ENCODE results near the gene IFITM2. TPM values are rescaled to one million over a fixed set of nuclear protein-coding genes. Genes with fewer than 3 reads are reported as not detected.
A peak's percentile ranks its signal among the peaks of the same experiment; 100 is the strongest.
"Not testable (repeated sequence)": the region's sequence is repeated elsewhere in the genome, so short reads cannot be mapped to it uniquely, and the experiment has no call there.

The IFITM2 gene
- total and polyA plus RNA-seq, 4 donors, result 75.7 to 4,189 (median 860) TPM

- Histone ChIP-seq H3K27ac (ENCODE audit: low read depth in 1 of 2, low read length in 1 of 2) (no peak overlapping the region), H3K4me3 (no peak overlapping the region), H3K4me1 (ENCODE audit: control insufficient read depth in 5 of 5, insufficient read depth in 5 of 5, low read length in 5 of 5) (peaks cover 0 to 7% (median 0%) of the 10 kb centered on the region in 5 donors), H3K36me3 (ENCODE audit: control insufficient read depth in 4 of 4, insufficient read depth in 4 of 4, low read length in 4 of 4) (no peaks in the 10 kb centered on the region), H3K27me3 (ENCODE audit: control insufficient read depth in 3 of 3, insufficient read depth in 3 of 3, low read length in 2 of 3) (no peaks in the 10 kb centered on the region), H3K9ac (ENCODE audit: insufficient read depth in 1 of 2, low read length in 2 of 2) (no peak overlapping the region), H3K9me3 (ENCODE audit: control insufficient read depth in 4 of 4, insufficient read depth in 3 of 4, low read length in 3 of 4) (no peaks in the 10 kb centered on the region)
- DNase-seq (no peak), ATAC-seq (ENCODE audit: insufficient read depth, low FRiP score) (no peak)
- 77 to 90% methylated on average over 4 to 5 of the region's 13 CpGs for WGBS, 2 donors
- no peak for TF ChIP-seq CTCF (IDR thresholded peaks at IDR 0.05; ENCODE audit: control extremely low read depth, extremely low read depth)
These were observed 40.8 kb upstream of the IFITM2 start for GRCh38 chr11:266676-267439.

- TF ChIP-seq CTCF (IDR thresholded peaks at IDR 0.05; ENCODE audit: control extremely low read depth, extremely low read depth), result no peak
- no peaks in the 10 kb centered on the region for H3K36me3 ChIP-seq (ENCODE audit: control insufficient read depth in 4 of 4, insufficient read depth in 4 of 4, low read length in 4 of 4)
- DNase-seq (no peak), ATAC-seq (ENCODE audit: insufficient read depth, low FRiP score) (no peak)
- H3K4me1 ChIP-seq (ENCODE audit: control insufficient read depth in 5 of 5, insufficient read depth in 5 of 5, low read length in 5 of 5), result peaks cover 0 to 7% (median 0%) of the 10 kb centered on the region in 5 donors
- 26 to 27% methylated on average over 17 of the region's 18 CpGs for WGBS, 2 donors
- no peaks in the 10 kb centered on the region for H3K9me3 ChIP-seq (ENCODE audit: control insufficient read depth in 4 of 4, insufficient read depth in 3 of 4, low read length in 3 of 4)
- no peak overlapping the region for H3K9ac ChIP-seq (ENCODE audit: insufficient read depth in 1 of 2, low read length in 2 of 2)
- H3K4me3 ChIP-seq, result no peak overlapping the region
- H3K27ac ChIP-seq (ENCODE audit: low read depth in 1 of 2, low read length in 1 of 2), result peak overlapping the region in 1 of 2 donors; percentile 92
- H3K27me3 ChIP-seq (ENCODE audit: control insufficient read depth in 3 of 3, insufficient read depth in 3 of 3, low read length in 2 of 3), result no peaks in the 10 kb centered on the region
These were observed 40.1 kb upstream of the IFITM2 start for GRCh38 chr11:267491-267994.

- peak; percentile 77 for ATAC-seq (ENCODE audit: insufficient read depth, low FRiP score)
- not testable (repeated sequence) for H3K27me3 ChIP-seq (ENCODE audit: control insufficient read depth in 3 of 3, insufficient read depth in 3 of 3, low read length in 2 of 3); H3K9ac ChIP-seq (ENCODE audit: insufficient read depth in 1 of 2, low read length in 2 of 2); H3K36me3 ChIP-seq (ENCODE audit: control insufficient read depth in 4 of 4, insufficient read depth in 4 of 4, low read length in 4 of 4); H3K4me3 ChIP-seq; H3K4me1 ChIP-seq (ENCODE audit: control insufficient read depth in 5 of 5, insufficient read depth in 5 of 5, low read length in 5 of 5); H3K9me3 ChIP-seq (ENCODE audit: control insufficient read depth in 4 of 4, insufficient read depth in 3 of 4, low read length in 3 of 4)
- peak overlapping the region in 1 of 2 donors; percentile 93 for H3K27ac ChIP-seq (ENCODE audit: low read depth in 1 of 2, low read length in 1 of 2)
- DNase-seq, result peak; percentile 62 to 81 (median 78)
- WGBS, 2 donors, result 10 to 26% methylated on average over 15 to 16 of the region's 16 CpGs
These were observed 38.9 kb upstream of the IFITM2 start for GRCh38 chr11:268716-269145.

- Histone ChIP-seq H3K9ac (ENCODE audit: insufficient read depth in 1 of 2, low read length in 2 of 2) (peak overlapping the region in 1 of 2 donors; percentile 46), H3K36me3 (ENCODE audit: control insufficient read depth in 4 of 4, insufficient read depth in 4 of 4, low read length in 4 of 4) (no peaks in the 10 kb centered on the region), H3K27me3 (ENCODE audit: control insufficient read depth in 3 of 3, insufficient read depth in 3 of 3, low read length in 2 of 3) (peaks cover 0 to 7% (median 4%) of the 10 kb centered on the region in 3 donors), H3K4me3 (peak overlapping the region; percentile 24), H3K9me3 (ENCODE audit: control insufficient read depth in 4 of 4, insufficient read depth in 3 of 4, low read length in 3 of 4) (no peaks in the 10 kb centered on the region), H3K27ac (ENCODE audit: low read depth in 1 of 2, low read length in 1 of 2) (peak overlapping the region in 1 of 2 donors; percentile 93), H3K4me1 (ENCODE audit: control insufficient read depth in 5 of 5, insufficient read depth in 5 of 5, low read length in 5 of 5) (peaks cover 0 to 7% (median 0%) of the 10 kb centered on the region in 5 donors)
- 16 to 31% methylated on average over 21 of the region's 21 CpGs for WGBS, 2 donors
- DNase-seq (peak in 1 of 3 donors; percentile 41), ATAC-seq (ENCODE audit: insufficient read depth, low FRiP score) (no peak)
- no peak for TF ChIP-seq CTCF (IDR thresholded peaks at IDR 0.05; ENCODE audit: control extremely low read depth, extremely low read depth)
These were observed 38.3 kb upstream of the IFITM2 start for GRCh38 chr11:269146-269890.

Measured in lung (tissue), 12 donors.